GM23338 (cell line): ENCODE data around the gene CD9. TPM values are rescaled to one million over a fixed set of nuclear protein-coding genes. Genes with fewer than 3 reads are reported as not detected.
A peak's percentile ranks its signal among the peaks of the same experiment; 100 is the strongest.

Experiments
- ATAC-seq: fragments of 200-7000 bp; cut with Tn5 transposase; 3 replicates; pipeline ENCODE4 v1.9.1; 2020
- DNase-seq: peaks from one replicate; pipeline ENCODE4 v3.0.0-alpha.2; 2015; ENCODE audit warnings: low spot score
- H2AFZ ChIP-seq: fragments of 200-600 bp; sonication (generic); 2 replicates; pipeline ENCODE4 v1.8.0; 2016; ENCODE audit warnings: antibody characterized with exemption, mild to moderate bottlenecking, moderate library complexity
- H3F3A ChIP-seq: fragments of 200-600 bp; sonication (generic); replicated peaks from 2 replicates; pipeline ENCODE4 v1.8.0; 2017; ENCODE audit warnings: antibody characterized with exemption, mixed run types, low read depth
- H3K27ac ChIP-seq: fragments of 200-600 bp; sonication (generic); 2 replicates; pipeline ENCODE4 v1.6.1; 2016; ENCODE audit warnings: low read depth
- H3K27me3 ChIP-seq: fragments of 200-600 bp; sonication (generic); 2 replicates; pipeline ENCODE4 v1.8.0; 2016; ENCODE audit warnings: mild to moderate bottlenecking, mixed run types, moderate library complexity; ENCODE audit not compliant: insufficient read depth
- H3K36me3 ChIP-seq: fragments of 200-600 bp; sonication (generic); 2 replicates; pipeline ENCODE4 v1.8.0; 2016; ENCODE audit warnings: mild to moderate bottlenecking; ENCODE audit not compliant: insufficient read depth
- H3K4me1 ChIP-seq: fragments of 200-600 bp; sonication (generic); 2 replicates; pipeline ENCODE4 v1.8.0; 2016; ENCODE audit warnings: mild to moderate bottlenecking, moderate library complexity; ENCODE audit not compliant: insufficient read depth
- H3K4me2 ChIP-seq: fragments of 200-600 bp; sonication (generic); 2 replicates; pipeline ENCODE4 v1.7.1; 2017; ENCODE audit warnings: mixed run types
- H3K4me3 ChIP-seq: fragments of 200-600 bp; sonication (generic); 2 replicates; pipeline ENCODE4 v1.6.1; 2016; ENCODE audit warnings: mixed run types
- H3K79me2 ChIP-seq: fragments of 200-600 bp; sonication (generic); replicated peaks from 2 replicates; pipeline ENCODE4 v1.8.0; 2017; ENCODE audit warnings: mild to moderate bottlenecking; ENCODE audit not compliant: insufficient read depth
- H3K9me2 ChIP-seq: fragments of 200-600 bp; sonication (generic); 2 replicates; pipeline ENCODE4 v1.8.0; 2017; ENCODE audit not compliant: insufficient read depth
- H4K20me1 ChIP-seq: fragments of 200-600 bp; sonication (generic); replicated peaks from 2 replicates; pipeline ENCODE4 v1.8.0; 2017; ENCODE audit warnings: mild to moderate bottlenecking; ENCODE audit not compliant: insufficient read depth
- H3K27ac Mint-ChIP-seq: 2 replicates; pipeline ENCODE4 v1.8.0; 2020; ENCODE audit warnings: inconsistent platforms, mild to moderate bottlenecking, moderate library complexity, mixed read lengths
- H3K27me3 Mint-ChIP-seq: 3 replicates; pipeline ENCODE4 v1.8.0; 2022; ENCODE audit warnings: low read depth, mild to moderate bottlenecking, moderate library complexity, mixed read lengths, inconsistent platforms; ENCODE audit not compliant: insufficient read depth, poor library complexity
- H3K36me3 Mint-ChIP-seq: 3 replicates; pipeline ENCODE4 v1.8.0; 2021; ENCODE audit warnings: low read depth, mild to moderate bottlenecking, inconsistent platforms, moderate library complexity, mixed read lengths
- H3K4me1 Mint-ChIP-seq: 3 replicates; pipeline ENCODE4 v1.8.0; 2020; ENCODE audit warnings: mild to moderate bottlenecking, inconsistent platforms, mixed read lengths
- H3K4me3 Mint-ChIP-seq: 3 replicates; pipeline ENCODE4 v1.8.0; 2021; ENCODE audit warnings: moderate library complexity, mild to moderate bottlenecking, inconsistent platforms, mixed read lengths
- H3K9me3 Mint-ChIP-seq: 3 replicates; pipeline ENCODE4 v1.8.0; 2020; ENCODE audit warnings: moderate library complexity, mild to moderate bottlenecking, inconsistent platforms, mixed read lengths
- CTCF ChIP-seq, 2 experiments: fragments of 200-600 bp in 1 of 2; sonication (generic) in 1 of 2; conservative IDR thresholded peaks; 2 replicates each; pipeline versions ENCODE4 v1.5.1 to v1.6.1; 2016 to 2017; ENCODE audit warnings: antibody characterized with exemption in 2 of 2, low read depth in 2 of 2, mild to moderate bottlenecking in 2 of 2, moderate library complexity in 1 of 2
- ETS1 ChIP-seq: IDR thresholded peaks from 2 replicates; pipeline ENCODE4 v1.6.1; 2016; ENCODE audit warnings: antibody characterized with exemption
- EZH2 ChIP-seq: fragments of 200-600 bp; sonication (generic); IDR thresholded peaks from one replicate; pipeline ENCODE4 v1.8.0; 2017; ENCODE audit warnings: antibody characterized with exemption, mild to moderate bottlenecking, low read depth; ENCODE audit not compliant: unreplicated experiment
- EZH2phosphoT487 ChIP-seq: fragments of 200-600 bp; sonication (generic); IDR thresholded peaks from one replicate; pipeline ENCODE4 v1.8.1; 2018; ENCODE audit warnings: antibody characterized with exemption; ENCODE audit not compliant: unreplicated experiment
- JUNB ChIP-seq: IDR thresholded peaks from one replicate; pipeline ENCODE4 v1.6.1; 2016; ENCODE audit warnings: antibody characterized with exemption; ENCODE audit not compliant: unreplicated experiment
- NANOG ChIP-seq: IDR thresholded peaks from 2 replicates; pipeline ENCODE4 v1.6.1; 2016; ENCODE audit warnings: antibody characterized with exemption, borderline replicate concordance
- POLR2AphosphoS5 ChIP-seq: IDR thresholded peaks from 2 replicates; pipeline ENCODE4 v1.6.1; 2016; ENCODE audit warnings: antibody characterized with exemption, low read depth
- ZNF114 ChIP-seq: fragments of 250-450 bp; sonication (Bioruptor Pico); IDR thresholded peaks from 2 replicates; pipeline ENCODE4 v1.5.0; 2020; ENCODE audit warnings: mild to moderate bottlenecking, moderate library complexity
- ZNF462 ChIP-seq: fragments of 250-450 bp; sonication (Bioruptor Pico); IDR thresholded peaks from 2 replicates; pipeline ENCODE4 v1.5.0; 2020; ENCODE audit warnings: mild to moderate bottlenecking, moderate library complexity
- polyA plus RNA-seq: library from polyadenylated mRNA; unstranded; fragments of >200 nt; fragmentation: Nextera tagmentation; extraction: Ambion mirVana; gene quantifications from 2 replicates; pipeline ENCODE4 v1.2.1, GENCODE V29; 2016
- total RNA-seq: library from RNA; depleted of rRNA; stranded (reverse); fragments of >200 nt; shearing (Covaris generic); gene quantifications from 2 replicates; pipeline ENCODE4 v1.2.3, GENCODE V29; 2014

The CD9 gene
- total and polyA plus RNA-seq, 2 experiments from 2014 or later, result 222 to 251 TPM

- TF ChIP-seq ZNF462 (CRISPR knock-in tag) (no peak), JUNB (no peak), POLR2AphosphoS5 (no peak), CTCF (conservative IDR thresholded peaks at IDR 0.05; ENCODE audit: low read depth in 2 of 2) (no peak), NANOG (no peak), EZH2phosphoT487 (no peak)
Measured at GRCh38 chr12:6223545-6223944, 23.3 kb downstream of the CD9 start (continued).

- no peak overlapping the region for H3K4me3 Mint-ChIP-seq
Measured at GRCh38 chr12:6224550-6224949, 24.4 kb downstream of the CD9 start.

More at GRCh38 chr12:6224550-6224949, 24.4 kb downstream of the CD9 start:
- Mint-ChIP-seq H3K36me3 (peaks cover 52% of the 10 kb centered on the region), H3K27ac (0 out of 2 replicates have a peak overlapping the region, but pooled peaks have one; percentile 10), H3K9me3 (no peaks in the 10 kb centered on the region), H3K27me3 (no peaks in the 10 kb centered on the region), H3K4me1 (peaks cover 32% of the 10 kb centered on the region)
- Histone ChIP-seq H4K20me1 (peaks cover 26% of the 10 kb centered on the region), H3K36me3 (peaks cover 13% of the 10 kb centered on the region), H2AFZ (no peak overlapping the region), H3K4me2 (no peak overlapping the region), H3K27ac (no peak overlapping the region), H3K79me2 (peaks cover 83% of the 10 kb centered on the region), H3K27me3 (no peaks in the 10 kb centered on the region), H3K4me1 (peaks cover 10% of the 10 kb centered on the region), H3K9me2 (no peaks in the 10 kb centered on the region), H3F3A (peaks cover 7% of the 10 kb centered on the region; the same call in 1 of the 2 replicates), H3K4me3 (no peak overlapping the region)
- ATAC-seq, result no peak
- TF ChIP-seq ZNF114 (CRISPR knock-in tag) (no peak), ETS1 (no peak), EZH2 (no peak), CTCF (conservative IDR thresholded peaks at IDR 0.05; ENCODE audit: low read depth in 2 of 2) (no peak)
- no peak for DNase-seq
